NCI-H1092 (cell line): Measurements from ENCODE around the gene TGFBR2.
A peak's percentile ranks its signal among the peaks of the same experiment; 100 is the strongest.

Source experiments
- DNase-seq: peaks from one replicate; lab custom pipeline; 2025; lab: John Stamatoyannopoulos, UW

The TGFBR2 gene

GRCh38 chr3:30693470-30694120 is 87.2 kb downstream of the TGFBR2 start:
- DNase-seq: peak; percentile 15

GRCh38 chr3:30694148-30694547 is 87.7 kb downstream of the TGFBR2 start:
- no peak for DNase-seq

- DNase-seq: no peak
Measured at GRCh38 chr3:30694668-30695067, 88.3 kb downstream of the TGFBR2 start.

GRCh38 chr3:30695302-30696061 is 89.1 kb downstream of the TGFBR2 start:
- no peak for DNase-seq

GRCh38 chr3:30696403-30696819 is 90.0 kb downstream of the TGFBR2 start:
- DNase-seq: no peak

GRCh38 chr3:30696896-30697295 is 90.5 kb downstream of the TGFBR2 start:
- no peak for DNase-seq

- DNase-seq: no peak
Measured at GRCh38 chr3:30698549-30698948, 92.1 kb downstream of the TGFBR2 start.

GRCh38 chr3:30699927-30700326 is 93.5 kb downstream of the TGFBR2 start:
- no peak for DNase-seq

GRCh38 chr3:30700702-30701321 is 94.4 kb downstream of the TGFBR2 start:
- no peak for DNase-seq

GRCh38 chr3:30702038-30702827 is 95.8 kb downstream of the TGFBR2 start:
- no peak for DNase-seq

- no peak for DNase-seq
Measured at GRCh38 chr3:30702828-30703397, 96.5 kb downstream of the TGFBR2 start.

GRCh38 chr3:30704931-30705890 is 98.8 kb downstream of the TGFBR2 start:
- no peak for DNase-seq

GRCh38 chr3:30707825-30708224 is 101.4 kb downstream of the TGFBR2 start:
- DNase-seq: no peak

- no peak for DNase-seq
Measured at GRCh38 chr3:30708472-30708871, 102.1 kb downstream of the TGFBR2 start.

GRCh38 chr3:30710017-30710416 is 103.6 kb downstream of the TGFBR2 start:
- DNase-seq: no peak

- no peak for DNase-seq
Measured at GRCh38 chr3:30711151-30711550, 104.8 kb downstream of the TGFBR2 start.

- DNase-seq: no peak
Measured at GRCh38 chr3:30711867-30712266, 105.5 kb downstream of the TGFBR2 start.

GRCh38 chr3:30712991-30713390 is 106.6 kb downstream of the TGFBR2 start:
- no peak for DNase-seq

GRCh38 chr3:30713885-30714503 is 107.6 kb downstream of the TGFBR2 start:
- DNase-seq: no peak

- DNase-seq: no peak
Measured at GRCh38 chr3:30719536-30719935, 113.1 kb downstream of the TGFBR2 start.
